ENCODE results near the gene RHOT2. TPM values are rescaled to one million over a fixed set of nuclear protein-coding genes. Genes with fewer than 3 reads are reported as not detected.

RHOT2 gene
- total RNA-seq, 1 donor from 2014 or later: 37.2 TPM

DNA sequence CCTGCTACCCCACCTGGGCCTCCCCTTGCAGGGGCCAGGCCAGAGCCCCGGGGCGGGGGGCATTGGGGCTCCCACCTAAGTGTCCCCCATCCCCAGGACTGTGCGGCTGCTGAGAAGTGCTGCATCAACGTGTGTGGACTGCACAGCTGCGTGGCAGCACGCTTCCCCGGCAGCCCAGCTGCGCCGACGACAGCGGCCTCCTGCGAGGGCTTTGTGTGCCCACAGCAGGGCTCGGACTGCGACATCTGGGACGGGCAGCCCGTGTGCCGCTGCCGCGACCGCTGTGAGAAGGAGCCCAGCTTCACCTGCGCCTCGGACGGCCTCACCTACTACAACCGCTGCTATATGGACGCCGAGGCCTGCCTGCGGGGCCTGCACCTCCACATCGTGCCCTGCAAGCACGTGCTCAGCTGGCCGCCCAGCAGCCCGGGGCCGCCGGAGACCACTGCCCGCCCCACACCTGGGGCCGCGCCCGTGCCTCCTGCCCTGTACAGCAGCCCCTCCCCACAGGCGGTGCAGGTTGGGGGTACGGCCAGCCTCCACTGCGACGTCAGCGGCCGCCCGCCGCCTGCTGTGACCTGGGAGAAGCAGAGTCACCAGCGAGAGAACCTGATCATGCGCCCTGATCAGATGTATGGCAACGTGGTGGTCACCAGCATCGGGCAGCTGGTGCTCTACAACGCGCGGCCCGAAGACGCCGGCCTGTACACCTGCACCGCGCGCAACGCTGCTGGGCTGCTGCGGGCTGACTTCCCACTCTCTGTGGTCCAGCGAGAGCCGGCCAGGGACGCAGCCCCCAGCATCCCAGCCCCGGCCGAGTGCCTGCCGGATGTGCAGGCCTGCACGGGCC is 35.2 kb upstream of the RHOT2 start:
- no peak for DNase-seq (ENCODE audit: low read depth, low spot score)

DNA sequence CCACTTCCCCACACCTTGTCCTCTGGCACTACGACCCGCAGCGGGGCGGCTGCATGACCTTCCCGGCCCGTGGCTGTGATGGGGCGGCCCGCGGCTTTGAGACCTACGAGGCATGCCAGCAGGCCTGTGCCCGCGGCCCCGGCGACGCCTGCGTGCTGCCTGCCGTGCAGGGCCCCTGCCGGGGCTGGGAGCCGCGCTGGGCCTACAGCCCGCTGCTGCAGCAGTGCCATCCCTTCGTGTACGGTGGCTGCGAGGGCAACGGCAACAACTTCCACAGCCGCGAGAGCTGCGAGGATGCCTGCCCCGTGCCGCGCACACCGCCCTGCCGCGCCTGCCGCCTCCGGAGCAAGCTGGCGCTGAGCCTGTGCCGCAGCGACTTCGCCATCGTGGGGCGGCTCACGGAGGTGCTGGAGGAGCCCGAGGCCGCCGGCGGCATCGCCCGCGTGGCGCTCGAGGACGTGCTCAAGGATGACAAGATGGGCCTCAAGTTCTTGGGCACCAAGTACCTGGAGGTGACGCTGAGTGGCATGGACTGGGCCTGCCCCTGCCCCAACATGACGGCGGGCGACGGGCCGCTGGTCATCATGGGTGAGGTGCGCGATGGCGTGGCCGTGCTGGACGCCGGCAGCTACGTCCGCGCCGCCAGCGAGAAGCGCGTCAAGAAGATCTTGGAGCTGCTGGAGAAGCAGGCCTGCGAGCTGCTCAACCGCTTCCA is 34.4 kb upstream of the RHOT2 start:
- DNase-seq (ENCODE audit: low read depth, low spot score): no peak

DNA sequence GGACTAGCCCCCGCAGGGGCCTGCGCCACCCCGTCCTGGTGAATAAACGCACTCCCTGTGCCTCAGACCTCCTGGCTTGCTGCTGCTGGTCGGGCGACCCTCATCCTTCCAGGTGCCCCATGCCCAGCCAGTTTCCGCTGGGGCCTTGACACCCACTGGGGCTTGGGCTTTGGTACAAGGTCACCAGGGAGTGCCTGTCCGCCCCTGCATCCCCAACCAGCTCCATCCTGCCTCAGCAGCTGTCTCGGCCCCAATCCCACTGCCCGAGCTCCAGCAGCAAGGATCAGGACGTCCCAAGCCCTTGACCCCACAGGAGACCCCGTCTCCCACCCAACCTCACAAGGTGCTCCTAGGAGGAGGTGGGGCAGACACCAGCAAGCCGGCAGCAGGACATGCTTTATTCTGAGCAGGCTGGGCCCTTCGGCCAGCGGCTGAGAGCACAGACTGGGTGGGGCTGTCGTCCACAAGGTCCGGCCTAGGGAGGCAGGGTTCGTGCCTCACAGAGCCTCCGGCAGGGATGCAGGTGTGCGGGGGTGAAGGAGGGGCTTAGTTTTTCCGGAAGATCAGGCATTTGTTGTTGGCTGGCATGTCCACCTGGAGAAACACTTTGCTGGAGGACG is 33.8 kb upstream of the RHOT2 start:
- no peak for DNase-seq (ENCODE audit: low read depth, low spot score)

DNA sequence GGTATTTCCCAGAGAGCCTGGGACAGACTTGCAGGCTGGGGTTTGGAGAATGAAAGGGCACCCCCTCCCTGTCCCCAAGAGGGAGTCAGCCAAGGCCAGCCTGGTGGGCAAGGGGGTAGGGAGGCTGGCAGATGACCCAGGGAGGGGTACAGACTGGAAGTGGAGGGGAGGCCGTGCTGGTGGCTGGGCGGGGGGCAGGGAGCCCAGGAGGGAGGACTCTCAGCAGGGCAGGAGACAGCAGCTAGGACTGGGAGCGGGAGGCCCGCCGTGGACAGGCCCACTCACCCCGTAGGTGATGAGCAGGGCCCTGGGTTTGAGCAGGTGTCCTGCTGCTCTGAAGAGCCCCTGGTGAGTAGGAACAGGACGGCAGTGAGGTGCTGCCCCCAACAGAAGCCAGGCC is 32.9 kb upstream of the RHOT2 start:
- no peak for DNase-seq (ENCODE audit: low read depth, low spot score)

DNA sequence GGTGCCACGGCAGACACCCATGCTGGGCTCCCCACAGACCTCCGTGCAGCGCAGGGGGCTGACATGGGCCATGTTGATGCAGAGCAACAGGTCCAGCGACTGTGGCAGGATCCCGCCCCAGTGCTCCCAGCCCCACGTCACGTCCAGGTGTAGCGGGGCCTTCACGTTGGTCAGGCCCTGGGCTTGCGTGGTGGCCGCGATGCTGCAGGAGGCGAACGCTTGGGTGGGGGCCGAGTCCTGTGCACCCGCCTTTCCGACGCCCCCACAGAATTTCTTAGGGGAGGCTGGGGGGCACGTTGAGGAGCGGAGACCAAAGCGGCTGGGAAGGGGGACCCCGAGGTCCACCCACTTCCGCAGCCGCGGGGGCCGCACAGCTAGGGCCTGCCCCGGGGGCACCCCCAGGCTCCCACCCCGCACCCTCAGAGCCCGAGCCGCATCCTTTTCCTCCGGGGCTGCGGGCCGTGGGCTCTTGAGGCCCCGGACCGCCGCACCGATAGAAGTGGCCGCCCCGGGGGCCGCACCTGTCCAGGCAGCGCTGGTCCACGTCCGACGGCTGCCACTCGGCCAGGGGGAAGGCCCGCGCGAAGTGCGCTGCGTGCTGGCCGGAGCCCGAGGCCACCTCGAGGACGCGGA is 32.2 kb upstream of the RHOT2 start:
- DNase-seq (ENCODE audit: low read depth, low spot score): no peak

DNA sequence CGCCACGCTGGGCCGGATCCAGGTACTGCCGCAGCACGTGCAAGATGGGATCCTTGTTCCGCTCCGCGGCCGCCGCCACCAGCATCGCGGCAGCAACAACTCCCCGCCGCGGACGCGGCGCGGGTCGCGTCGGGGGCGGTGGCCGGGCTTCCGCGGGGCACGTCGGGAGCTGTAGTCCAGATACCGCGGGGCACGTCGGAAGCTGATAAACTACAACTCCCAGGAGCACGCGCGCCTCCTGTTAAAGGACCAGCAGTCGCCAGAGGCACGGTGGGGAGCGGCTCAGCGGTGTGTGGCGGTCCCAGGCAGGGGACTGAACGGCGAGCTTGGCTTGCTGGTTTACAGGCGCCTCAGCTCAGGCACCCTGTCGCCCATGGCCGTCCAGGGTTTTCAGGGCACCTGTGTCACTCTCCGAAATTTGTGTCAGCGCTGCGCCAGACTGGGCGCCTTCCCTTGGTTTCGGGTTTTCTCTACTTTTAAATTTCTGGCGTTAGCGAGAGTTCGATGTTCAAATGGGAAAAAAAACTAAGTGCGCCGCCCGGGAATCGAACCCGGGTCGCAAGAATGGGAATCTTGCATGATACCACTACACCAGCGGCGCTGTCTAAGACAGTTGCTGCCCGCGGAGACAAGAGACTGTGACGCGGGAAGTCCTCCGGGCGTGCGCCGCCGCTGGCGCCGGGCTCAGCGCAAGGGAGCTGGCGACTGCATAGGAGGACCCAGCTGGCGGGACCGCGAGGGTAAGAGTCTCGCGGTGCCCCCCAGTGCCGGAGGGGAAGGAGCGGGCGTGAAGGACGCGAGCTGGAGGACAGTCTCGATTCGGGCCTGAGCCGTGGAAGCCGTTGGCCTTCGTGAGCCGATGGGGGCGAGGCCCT is 31.5 kb upstream of the RHOT2 start, which contains the start of gene METTL26:
Gene METTL26, minus strand, starts transcription at position 100 of the 875 bp plus-strand sequence. Its CDS starts 15 bp downstream, at position 85.
- DNase-seq (ENCODE audit: low read depth, low spot score): peak; percentile 88

DNA sequence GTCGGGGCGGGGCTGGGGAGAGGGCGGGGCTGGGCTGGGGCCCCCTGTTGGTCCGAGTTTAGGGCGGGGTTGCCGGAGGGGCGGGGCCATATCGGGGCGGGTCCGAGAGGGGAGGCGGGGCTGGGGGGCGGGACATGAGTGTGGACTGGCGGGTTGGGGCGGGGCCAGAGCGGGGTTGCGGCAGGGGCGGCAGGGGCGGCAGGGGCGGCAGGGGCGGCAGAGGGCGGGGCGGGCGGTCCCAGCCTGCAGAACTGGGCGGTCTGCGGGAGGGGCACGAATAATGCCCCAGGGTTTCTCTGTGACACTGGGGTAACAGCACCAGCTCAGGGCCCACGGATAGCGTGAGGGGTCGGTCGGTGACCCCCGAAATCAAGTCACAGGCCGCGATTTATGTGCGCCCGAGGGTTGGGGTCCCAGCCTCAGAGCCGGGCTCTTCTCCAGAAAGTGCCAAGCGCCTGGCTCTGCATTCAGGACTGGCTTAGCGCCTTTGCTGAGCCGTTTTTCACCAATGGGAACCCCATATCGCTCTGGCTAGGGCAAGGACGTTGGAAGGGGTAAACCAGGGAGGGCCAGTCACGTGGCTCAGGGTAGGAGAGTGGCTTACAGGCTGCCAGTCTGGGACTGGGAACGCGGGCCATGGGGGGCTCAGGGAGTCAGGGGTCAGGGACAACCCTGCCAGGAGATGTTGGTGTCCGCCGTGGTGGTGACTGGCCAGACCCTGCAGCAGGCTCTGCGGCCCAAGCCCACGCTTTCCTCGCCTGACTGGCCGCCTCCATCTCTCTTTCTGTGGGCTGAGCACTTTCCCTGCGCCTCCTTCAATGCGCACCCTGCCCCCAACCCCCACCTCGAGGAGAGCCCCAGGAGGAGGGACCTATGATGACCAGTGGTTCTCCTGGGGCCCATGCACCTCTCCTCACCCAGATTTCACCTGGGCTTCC is 30.6 kb upstream of the RHOT2 start:
- DNase-seq (ENCODE audit: low read depth, low spot score): peak; percentile 59

DNA sequence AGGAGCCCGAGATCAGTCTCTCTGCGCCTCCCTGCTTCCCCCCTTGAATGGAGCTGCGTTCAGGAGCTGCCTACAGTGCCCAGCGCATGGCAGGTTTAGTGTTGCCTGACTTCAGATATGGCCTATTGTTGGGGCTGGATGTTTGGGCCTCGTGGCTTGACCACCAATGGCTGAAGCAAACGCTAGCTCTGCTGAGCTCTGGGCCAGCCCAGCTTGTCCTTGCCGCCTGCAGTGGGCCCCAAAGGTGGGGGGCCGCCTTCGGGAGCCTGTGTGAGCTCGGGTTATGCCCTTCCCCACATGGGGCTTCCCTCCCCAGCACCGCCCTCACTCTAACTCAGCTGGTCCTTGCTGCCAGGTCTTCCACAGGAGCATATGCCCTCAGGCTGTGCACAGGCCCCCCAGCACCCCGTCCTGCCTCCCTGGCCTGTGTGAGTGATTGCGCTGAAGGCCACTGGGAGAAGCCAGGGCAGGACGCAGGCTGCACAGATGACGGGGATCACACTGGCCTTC is 29.8 kb upstream of the RHOT2 start:
- no peak for DNase-seq (ENCODE audit: low read depth, low spot score)

DNA sequence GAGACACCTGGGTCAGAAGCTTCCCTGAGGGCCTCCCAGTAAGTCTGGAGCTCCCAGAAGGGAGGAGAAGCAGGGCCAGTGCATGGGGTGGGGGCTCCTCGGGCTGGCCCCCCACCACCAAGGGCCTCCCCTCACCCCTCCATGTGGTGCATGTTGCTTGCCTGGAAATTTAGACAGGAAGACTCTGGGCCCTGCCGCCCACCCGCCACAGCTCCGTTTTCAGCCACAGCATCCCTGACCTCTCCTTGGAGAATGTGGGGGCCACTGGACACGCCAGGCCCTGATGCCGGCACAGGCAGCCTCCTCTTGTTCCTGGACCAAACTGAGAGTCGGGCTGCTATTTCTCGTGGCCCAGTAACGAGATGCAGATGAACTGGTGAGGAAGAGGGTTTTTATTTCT is 29.1 kb upstream of the RHOT2 start:
- DNase-seq (ENCODE audit: low read depth, low spot score): no peak

DNA sequence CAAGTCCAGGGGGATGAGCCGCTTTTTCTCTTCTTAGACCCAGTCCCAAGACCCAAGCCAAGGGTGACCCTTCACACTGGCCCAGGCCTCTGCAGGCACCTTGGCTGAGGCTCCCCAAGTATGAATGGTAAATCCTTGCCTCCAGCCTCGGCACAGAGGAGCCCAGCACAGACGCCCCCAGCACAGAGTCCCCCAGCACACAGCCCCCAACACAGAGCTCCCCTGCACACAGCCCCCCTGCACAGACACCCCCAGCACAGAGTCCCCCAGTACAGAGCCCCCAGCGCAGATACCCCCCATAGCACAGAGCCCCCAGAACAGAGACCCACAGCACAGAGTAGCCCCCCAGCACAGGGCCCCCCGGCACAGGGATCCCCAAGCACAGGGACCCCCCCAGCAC is 27.3 kb upstream of the RHOT2 start:
- DNase-seq (ENCODE audit: low read depth, low spot score): no peak

DNA sequence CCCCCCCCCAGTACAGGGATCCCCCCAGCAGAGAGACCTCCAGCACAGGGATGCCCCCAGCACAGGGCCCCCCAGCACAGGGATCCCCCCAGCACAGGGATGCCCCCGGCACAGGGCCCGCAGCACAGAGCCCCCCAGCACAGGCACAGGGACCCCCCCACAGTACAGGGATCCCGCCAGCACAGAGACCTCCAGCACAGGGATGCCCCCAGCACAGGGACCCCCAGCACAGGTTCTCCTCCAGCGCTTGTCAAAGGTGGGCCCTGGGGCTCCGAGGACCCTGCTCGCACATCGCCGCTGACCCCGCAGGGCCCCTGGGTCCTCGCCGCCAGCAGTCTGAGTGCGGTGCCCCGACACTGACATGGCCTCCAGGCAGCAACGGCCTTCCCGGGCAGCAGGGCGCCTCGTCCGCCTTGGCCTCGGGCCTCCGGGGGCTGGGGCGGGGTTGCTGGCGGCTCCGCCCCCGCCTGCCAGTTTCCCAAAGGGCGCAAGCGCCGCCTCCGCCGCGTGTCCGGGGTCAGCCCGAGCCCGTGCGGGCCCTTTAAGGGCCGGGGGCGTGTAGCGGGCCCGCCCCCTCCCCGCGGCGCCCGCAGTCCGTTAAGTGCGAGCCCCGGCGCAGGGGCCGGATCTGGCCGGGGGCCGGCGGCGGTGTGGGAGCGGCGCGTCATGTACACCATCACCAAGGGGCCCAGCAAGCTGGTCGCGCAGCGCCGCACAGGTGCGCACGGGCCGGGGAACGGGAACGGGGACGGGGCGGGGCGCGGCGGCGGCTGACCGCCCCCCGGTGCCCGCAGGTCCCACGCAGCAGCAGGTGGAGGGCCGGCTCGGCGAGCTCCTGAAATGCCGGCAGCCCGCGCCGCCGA is 26.4 kb upstream of the RHOT2 start, which contains the start of gene MCRIP2:
Gene MCRIP2, plus strand, starts transcription at position 503 of the 863 bp plus-strand sequence. Its CDS starts 164 bp downstream, at position 667.
- no peak for DNase-seq (ENCODE audit: low read depth, low spot score)

DNA sequence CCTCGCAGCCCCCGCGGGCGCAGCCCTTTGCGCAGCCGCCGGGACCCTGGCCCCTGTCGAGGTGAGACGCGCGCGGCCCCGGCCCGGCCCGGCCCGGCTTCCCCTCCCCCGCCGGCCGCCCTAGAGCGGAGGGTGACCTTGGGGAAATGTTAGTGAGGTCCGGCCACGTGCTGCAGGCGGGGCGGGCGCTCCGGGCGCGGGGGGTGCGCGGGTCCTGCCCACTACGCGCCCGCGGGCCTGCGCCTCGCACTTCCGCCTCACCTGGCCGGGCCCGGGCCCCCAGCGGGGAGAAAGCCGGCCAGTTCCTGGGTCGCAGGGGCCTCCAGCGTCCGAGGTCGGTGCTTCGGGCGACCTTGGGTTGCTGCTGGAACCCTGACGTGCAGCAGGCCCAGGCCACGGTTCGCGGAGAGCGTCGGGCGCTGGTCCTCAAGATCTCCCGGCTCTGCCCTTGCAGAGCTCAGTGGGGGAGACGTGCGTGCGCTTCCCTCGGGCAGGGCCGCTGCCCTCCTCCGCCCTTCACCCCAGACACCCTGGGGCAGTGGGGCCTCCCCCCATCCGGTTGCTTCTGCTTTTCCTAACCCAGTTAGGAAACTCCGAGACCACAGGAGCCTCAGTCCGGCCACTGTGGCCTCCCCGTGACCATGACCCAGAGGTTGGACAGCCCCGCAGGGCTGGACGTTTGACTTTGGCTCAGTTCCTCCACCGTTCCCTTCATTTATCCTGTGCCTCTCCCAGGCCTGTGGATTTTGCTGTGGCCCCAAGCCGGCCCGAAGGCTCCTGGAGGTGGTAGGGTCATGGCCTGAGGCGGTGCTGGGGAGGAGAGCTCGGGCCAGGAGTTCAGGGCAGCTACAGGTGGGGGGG is 25.5 kb upstream of the RHOT2 start:
- DNase-seq (ENCODE audit: low read depth, low spot score): no peak

DNA sequence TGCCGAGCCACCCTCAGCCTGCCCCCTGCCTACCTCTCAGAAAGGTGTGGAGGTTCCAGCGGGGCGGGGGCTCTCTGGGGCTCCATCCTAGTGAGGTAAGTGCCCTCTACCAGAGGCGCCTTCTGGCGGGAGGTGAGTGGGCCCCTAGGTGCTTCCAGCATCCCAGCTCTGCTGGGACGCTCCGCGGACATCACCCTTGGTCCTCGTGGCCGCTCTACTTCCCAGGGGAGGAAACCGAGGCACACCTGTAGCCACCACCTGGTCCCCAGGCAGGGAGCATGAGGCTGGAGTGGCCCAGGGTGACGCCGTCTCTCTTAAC is 24.9 kb upstream of the RHOT2 start:
- DNase-seq (ENCODE audit: low read depth, low spot score): no peak

DNA sequence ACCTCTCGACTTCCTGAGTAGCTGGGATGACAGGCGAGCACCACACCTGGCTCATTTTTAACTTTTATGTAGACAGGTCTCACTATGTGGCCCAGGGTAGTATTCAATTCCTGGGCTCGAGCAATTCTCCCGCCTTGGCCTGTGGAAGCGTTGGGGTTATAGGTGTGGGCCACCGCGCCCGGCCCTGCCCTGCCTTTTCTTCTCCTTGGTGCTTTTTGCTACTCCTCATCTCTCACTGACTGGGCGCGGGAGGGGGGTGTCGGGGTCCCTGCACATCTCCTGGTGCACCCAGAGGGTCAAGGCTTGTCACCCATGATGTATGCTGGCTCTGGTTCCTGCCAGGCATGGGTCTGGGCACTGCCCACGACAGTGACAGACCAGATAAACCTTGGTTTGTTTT is 23.4 kb upstream of the RHOT2 start:
- no peak for DNase-seq (ENCODE audit: low read depth, low spot score)

DNA sequence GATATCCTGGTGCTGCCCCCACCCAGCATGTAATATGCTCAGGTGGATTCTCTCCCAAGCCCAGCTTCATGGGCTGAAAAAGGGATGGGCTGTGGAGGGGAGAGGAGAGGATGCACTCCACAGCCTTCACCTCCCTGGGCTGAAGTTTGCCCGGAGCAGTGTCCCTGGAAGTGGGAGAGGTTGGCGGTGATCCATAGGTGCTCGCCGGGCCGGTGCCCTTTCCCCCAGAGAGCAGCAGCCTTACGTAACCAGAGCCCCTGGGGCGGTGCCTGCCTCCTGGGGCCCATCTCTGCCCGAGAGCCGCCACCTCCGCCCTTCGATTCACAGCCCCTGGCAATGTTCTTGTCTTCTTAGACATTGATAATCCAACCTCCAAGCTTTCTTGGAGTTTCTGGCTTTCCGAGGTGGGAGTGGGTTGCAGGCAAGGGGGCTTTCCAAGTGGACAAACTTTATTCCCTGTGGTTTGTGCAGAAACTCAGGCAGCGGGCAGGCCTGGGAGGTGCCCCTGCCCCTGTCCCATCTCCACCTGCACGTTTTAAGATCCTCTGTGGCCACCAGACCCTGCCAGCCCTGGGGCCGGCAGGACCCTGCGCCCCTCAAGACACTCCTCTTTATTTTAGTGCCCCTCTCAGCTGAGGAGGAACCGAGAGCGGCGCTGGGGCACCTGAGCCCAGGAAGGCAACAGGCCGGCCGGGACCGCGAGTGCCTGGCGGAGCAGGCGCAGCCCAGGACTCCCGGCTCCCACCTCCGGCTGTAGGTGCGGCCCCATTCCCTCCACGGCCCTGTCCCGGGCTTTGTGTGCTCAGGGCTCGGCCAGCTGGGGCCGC is 21.9 kb upstream of the RHOT2 start:
- no peak for DNase-seq (ENCODE audit: low read depth, low spot score)

DNA sequence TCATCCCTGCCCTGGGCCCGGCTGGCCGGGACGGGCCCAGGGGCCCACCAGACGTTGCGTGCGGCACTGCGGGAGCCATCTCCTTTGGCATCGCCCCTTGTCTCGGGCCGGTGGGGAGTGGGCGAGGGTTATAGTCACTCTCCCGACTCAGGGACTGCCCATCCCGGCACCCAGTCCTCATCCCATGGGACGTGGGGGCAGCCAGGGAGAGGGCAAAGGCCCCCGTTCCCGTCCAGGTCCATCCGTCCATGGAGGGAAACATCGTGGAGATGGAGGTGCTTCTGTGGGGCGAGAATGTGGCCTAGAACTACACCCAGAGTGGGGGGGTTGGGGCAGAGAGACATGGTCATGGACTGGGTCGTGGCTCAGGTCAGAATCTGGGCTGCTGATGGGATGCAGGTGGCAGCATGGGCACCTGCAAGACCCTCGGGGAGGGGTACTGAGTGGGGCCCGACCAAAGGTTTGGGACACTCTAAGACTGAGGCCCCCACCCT is 21.2 kb upstream of the RHOT2 start:
- DNase-seq (ENCODE audit: low read depth, low spot score): no peak

Data from pulmonary artery endothelial cell (primary cell).